Omental fat pad (tissue), 4 donors: Measurements from ENCODE around the gene REXO1. TPM values are rescaled to one million over a fixed set of nuclear protein-coding genes. Genes with fewer than 3 reads are reported as not detected.

Experiments used
- ATAC-seq: fragments of 150-250 bp; one replicate; pipeline ENCODE4 v1.9.1; 2016; ENCODE audit warnings: mild to moderate bottlenecking, moderate library complexity; ENCODE audit not compliant: low FRiP score
- DNase-seq: peaks from one replicate; pipeline ENCODE4 v3.0.0-alpha.2; 2019; ENCODE audit warnings: low spot score
- total RNA-seq, 4 donors: library from RNA; depleted of rRNA; stranded (reverse); fragments of >200 nt; gene quantifications; one replicate each; pipeline ENCODE4 v1.1.0, GENCODE V29; 2016
- TF ChIP-seq, protein P1 (sequence below), 3 donors: fragments of 450-650 bp; IDR thresholded peaks; one replicate each; pipeline ENCODE4 v1.5.1; 2016 to 2017; ENCODE audit warnings: antibody characterized with exemption in 3 of 3, mild to moderate bottlenecking in 3 of 3, moderate library complexity in 2 of 3

REXO1 gene
- total RNA-seq, 4 donors from 2014 or later = 17.0 to 31.3 (median 19.6) TPM

- TF ChIP-seq, protein P1, sequence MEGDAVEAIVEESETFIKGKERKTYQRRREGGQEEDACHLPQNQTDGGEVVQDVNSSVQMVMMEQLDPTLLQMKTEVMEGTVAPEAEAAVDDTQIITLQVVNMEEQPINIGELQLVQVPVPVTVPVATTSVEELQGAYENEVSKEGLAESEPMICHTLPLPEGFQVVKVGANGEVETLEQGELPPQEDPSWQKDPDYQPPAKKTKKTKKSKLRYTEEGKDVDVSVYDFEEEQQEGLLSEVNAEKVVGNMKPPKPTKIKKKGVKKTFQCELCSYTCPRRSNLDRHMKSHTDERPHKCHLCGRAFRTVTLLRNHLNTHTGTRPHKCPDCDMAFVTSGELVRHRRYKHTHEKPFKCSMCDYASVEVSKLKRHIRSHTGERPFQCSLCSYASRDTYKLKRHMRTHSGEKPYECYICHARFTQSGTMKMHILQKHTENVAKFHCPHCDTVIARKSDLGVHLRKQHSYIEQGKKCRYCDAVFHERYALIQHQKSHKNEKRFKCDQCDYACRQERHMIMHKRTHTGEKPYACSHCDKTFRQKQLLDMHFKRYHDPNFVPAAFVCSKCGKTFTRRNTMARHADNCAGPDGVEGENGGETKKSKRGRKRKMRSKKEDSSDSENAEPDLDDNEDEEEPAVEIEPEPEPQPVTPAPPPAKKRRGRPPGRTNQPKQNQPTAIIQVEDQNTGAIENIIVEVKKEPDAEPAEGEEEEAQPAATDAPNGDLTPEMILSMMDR (IDR thresholded peaks at IDR 0.05) = peak in 2 of 3 donors; percentile 35 to 52
- ATAC-seq (no peak), DNase-seq (no peak)
Measured at GRCh38 chr19:1837625-1838105, 10.6 kb downstream of the REXO1 start.

DNA sequence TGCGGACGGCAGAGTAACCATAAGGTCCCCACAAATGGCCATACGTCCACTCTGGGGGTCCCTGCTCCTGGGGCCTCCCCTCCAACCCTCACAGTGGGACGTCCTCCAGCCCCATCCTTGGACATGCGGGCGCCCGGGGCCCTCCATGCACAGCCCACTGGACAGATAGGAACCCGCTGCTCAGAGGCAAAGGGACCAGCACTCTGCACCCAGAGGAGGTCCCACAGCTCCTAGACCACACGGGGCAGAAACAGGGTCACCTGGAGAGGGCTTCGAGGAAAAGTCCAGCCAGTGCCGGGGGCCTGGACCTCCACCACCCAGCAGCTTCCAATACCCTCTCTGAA is 11.1 kb downstream of the REXO1 start:
- TF ChIP-seq, protein P1 (IDR thresholded peaks at IDR 0.05) = no peak
- ATAC-seq = no peak
- DNase-seq = no peak

GRCh38 chr19:1836458-1837221 is 11.6 kb downstream of the REXO1 start:
- ATAC-seq (no peak), DNase-seq (no peak)
- TF ChIP-seq, protein P1 (IDR thresholded peaks at IDR 0.05) = no peak

GRCh38 chr19:1833540-1833939 is 14.7 kb downstream of the REXO1 start:
- TF ChIP-seq, protein P1 (IDR thresholded peaks at IDR 0.05) = no peak
- DNase-seq = no peak
- ATAC-seq = peak; percentile 1

DNA sequence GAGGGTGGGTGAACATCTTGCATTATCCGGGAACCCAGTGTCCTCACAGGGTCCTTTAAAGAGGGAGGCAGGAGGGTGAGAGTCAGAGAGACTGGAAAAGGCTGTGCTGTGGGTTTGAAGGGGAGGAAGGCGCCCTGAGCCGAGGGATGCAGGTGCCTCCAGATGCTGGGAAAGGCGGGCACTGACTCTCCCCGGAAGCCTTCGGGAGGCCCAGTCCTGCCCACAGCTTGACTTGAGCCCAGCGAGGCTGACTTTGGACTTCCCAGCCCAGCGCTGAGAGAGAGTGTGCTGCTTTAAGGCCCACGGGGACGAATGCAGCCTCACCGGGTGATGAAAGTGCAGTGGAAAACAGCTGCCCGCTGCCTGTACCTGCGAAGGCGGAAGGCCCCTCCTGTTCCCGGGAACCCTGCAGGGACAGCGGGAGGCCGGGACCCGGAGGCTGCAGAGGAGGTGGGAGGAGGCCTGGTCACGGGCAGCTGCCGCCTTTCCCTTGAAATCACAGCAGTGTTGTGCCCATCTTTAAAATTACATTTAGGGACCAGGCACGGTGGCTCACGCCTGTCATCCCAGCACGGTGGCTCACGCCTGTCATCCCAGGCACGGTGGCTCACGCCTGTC is 16.1 kb downstream of the REXO1 start:
- DNase-seq (no peak), ATAC-seq (no peak)
- TF ChIP-seq, protein P1 (IDR thresholded peaks at IDR 0.05) = no peak

DNA sequence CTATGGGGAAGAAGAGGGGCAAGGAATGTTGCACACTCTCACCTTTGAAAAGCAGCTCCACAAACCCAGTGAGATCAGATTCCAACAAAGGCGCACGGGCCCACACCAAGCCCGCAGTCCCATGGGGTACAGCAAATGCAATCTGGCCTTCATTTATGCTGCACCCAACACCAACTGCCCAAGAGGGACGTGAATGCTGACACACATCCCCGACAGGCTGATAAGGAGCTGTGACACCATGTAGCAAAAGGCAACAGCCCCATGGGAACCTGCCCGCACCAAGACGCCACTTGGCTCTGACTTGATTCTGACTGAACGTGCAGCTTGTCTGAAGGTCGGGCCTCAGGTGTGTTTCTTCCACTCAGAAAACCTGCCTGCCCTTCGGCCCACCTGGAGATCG is 17.3 kb downstream of the REXO1 start:
- ATAC-seq = no peak
- DNase-seq = no peak
- TF ChIP-seq, protein P1 (IDR thresholded peaks at IDR 0.05) = no peak

DNA sequence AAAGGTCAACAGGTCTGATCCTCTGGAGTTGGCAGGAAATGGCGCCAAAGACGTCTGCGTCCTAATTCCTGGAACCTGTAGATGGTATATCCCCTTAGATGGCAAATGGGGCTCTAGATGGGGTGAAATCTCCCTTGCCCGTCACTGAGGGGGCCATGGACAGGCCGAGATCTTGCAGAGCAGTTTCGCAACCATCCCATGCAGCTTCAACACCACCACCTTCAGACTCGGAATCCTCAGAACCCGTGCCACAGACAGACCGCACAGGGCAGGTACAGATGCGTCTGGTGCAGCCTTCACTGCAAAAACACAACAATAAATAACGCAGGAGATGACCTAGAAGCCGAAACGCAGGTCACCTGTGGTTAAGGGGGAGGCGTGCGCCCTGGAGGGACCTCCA is 17.7 kb downstream of the REXO1 start:
- DNase-seq = no peak
- no peak for ATAC-seq
- TF ChIP-seq, protein P1 (IDR thresholded peaks at IDR 0.05) = no peak
